ENCODE data around the gene RFX4.
A peak's percentile ranks its signal among the peaks of the same experiment; 100 is the strongest.
"Not testable (repeated sequence)": the region's sequence is repeated elsewhere in the genome, so short reads cannot be mapped to it uniquely, and the experiment has no call there.

The RFX4 gene

GRCh38 chr12:106590601-106591000 lies 7.8 kb downstream of the RFX4 start:
- no peak for DNase-seq (ENCODE audit: low read depth)

- no peak for DNase-seq (ENCODE audit: low read depth)
These were observed 11.6 kb downstream of the RFX4 start for GRCh38 chr12:106594447-106594846.

- no peak for DNase-seq (ENCODE audit: low read depth)
These were observed 12.5 kb downstream of the RFX4 start for GRCh38 chr12:106595268-106595667.

- DNase-seq (ENCODE audit: low read depth), result no peak
These were observed 15.2 kb downstream of the RFX4 start for GRCh38 chr12:106598003-106598402.

- DNase-seq (ENCODE audit: low read depth), result no peak
These were observed 16.5 kb downstream of the RFX4 start for GRCh38 chr12:106599302-106599701.

- DNase-seq (ENCODE audit: low read depth), result no peak
These were observed 17.7 kb downstream of the RFX4 start for GRCh38 chr12:106600503-106600902.

- no peak for DNase-seq (ENCODE audit: low read depth)
These were observed 18.2 kb downstream of the RFX4 start for GRCh38 chr12:106601031-106601430.

- DNase-seq (ENCODE audit: low read depth), result no peak
These were observed 18.7 kb downstream of the RFX4 start for GRCh38 chr12:106601496-106601895.

- DNase-seq (ENCODE audit: low read depth), result no peak
These were observed 19.3 kb downstream of the RFX4 start for GRCh38 chr12:106602076-106602475.

- DNase-seq (ENCODE audit: low read depth), result no peak
These were observed 22.4 kb downstream of the RFX4 start for GRCh38 chr12:106605254-106605653.

- DNase-seq (ENCODE audit: low read depth), result not testable (repeated sequence)
These were observed 37.8 kb downstream of the RFX4 start for GRCh38 chr12:106620588-106620987.

- DNase-seq (ENCODE audit: low read depth), result no peak
These were observed 43.2 kb downstream of the RFX4 start for GRCh38 chr12:106625976-106626375.

- DNase-seq (ENCODE audit: low read depth), result peak; percentile 56
These were observed 47.2 kb downstream of the RFX4 start for GRCh38 chr12:106629797-106630659.

- no peak for DNase-seq (ENCODE audit: low read depth)
These were observed 48.3 kb downstream of the RFX4 start for GRCh38 chr12:106631150-106631549.

- DNase-seq (ENCODE audit: low read depth), result no peak
These were observed 49.0 kb downstream of the RFX4 start for GRCh38 chr12:106631797-106632196.

- peak; percentile 3 for DNase-seq (ENCODE audit: low read depth)
These were observed 50.1 kb downstream of the RFX4 start for GRCh38 chr12:106632797-106633450.

GRCh38 chr12:106633451-106633823 lies 50.6 kb downstream of the RFX4 start:
- DNase-seq (ENCODE audit: low read depth), result peak; percentile 83

- no peak for DNase-seq (ENCODE audit: low read depth)
These were observed 51.4 kb downstream of the RFX4 start for GRCh38 chr12:106634206-106634605.

GRCh38 chr12:106643000-106643399 lies 60.2 kb downstream of the RFX4 start:
- DNase-seq (ENCODE audit: low read depth), result no peak

GRCh38 chr12:106644335-106645073 lies 61.7 kb downstream of the RFX4 start:
- DNase-seq (ENCODE audit: low read depth), result no peak

GRCh38 chr12:106645074-106645421 lies 62.2 kb downstream of the RFX4 start:
- no peak for DNase-seq (ENCODE audit: low read depth)

GRCh38 chr12:106645465-106646330 lies 62.9 kb downstream of the RFX4 start:
- DNase-seq (ENCODE audit: low read depth), result no peak

All from amniotic epithelial cell (primary cell).